NT2/D1 (cell line): Measurements from ENCODE around the gene RAI1.

Experiments used
- SUZ12 ChIP-seq: IDR thresholded peaks from 2 replicates; pipeline ENCODE4 v1.6.1; 2011; ENCODE audit not compliant: insufficient read length, insufficient read depth; ENCODE audit errors: extremely low read depth
- ZNF274 ChIP-seq: IDR thresholded peaks from 2 replicates; pipeline ENCODE4 v1.6.1; 2011; ENCODE audit warnings: mild to moderate bottlenecking, low read depth, low read length

GRCh38 chr17:17726458-17727060 lies 45.3 kb downstream of the RAI1 start:
- TF ChIP-seq ZNF274 (no peak), SUZ12 (no peak)
